ENCODE measurements around the gene PTMA. TPM values are rescaled to one million over a fixed set of nuclear protein-coding genes. Genes with fewer than 3 reads are reported as not detected.

PTMA gene
- polyA plus RNA-seq, 1 donor from 2014 or later: 2,091 TPM

- no peaks in the 10 kb centered on the region for H4K20me1 ChIP-seq (ENCODE audit: insufficient read depth)
- H3K27ac ChIP-seq (ENCODE audit: low read length): no peak overlapping the region
- H3K4me3 ChIP-seq (ENCODE audit: low read length): no peak overlapping the region
- H3F3A ChIP-seq (ENCODE audit: insufficient read depth, low read length, poor library complexity, severe bottlenecking): no peaks in the 10 kb centered on the region
- no peak overlapping the region for H3K4me2 ChIP-seq (ENCODE audit: low read length)
- no peaks in the 10 kb centered on the region for H3K27me3 ChIP-seq (ENCODE audit: insufficient read depth, low read depth, low read length)
- peaks cover 11% of the 10 kb centered on the region for H3K9me3 ChIP-seq (ENCODE audit: low read length)
- no peak for TF ChIP-seq RAD21 (conservative IDR thresholded peaks at IDR 0.05)
- no peak for TF ChIP-seq SMC3 (conservative IDR thresholded peaks at IDR 0.05; ENCODE audit: poor library complexity)
- TF ChIP-seq MXI1 (conservative IDR thresholded peaks at IDR 0.05; ENCODE audit: poor library complexity, severe bottlenecking): no peak
- no peak for TF ChIP-seq CTCF (IDR thresholded peaks at IDR 0.05; ENCODE audit: poor library complexity, severe bottlenecking)
- no peak for TF ChIP-seq EP300 (conservative IDR thresholded peaks at IDR 0.05; ENCODE audit: poor library complexity, severe bottlenecking)
- no peak for TF ChIP-seq EZH2 (IDR thresholded peaks at IDR 0.05; ENCODE audit: borderline replicate concordance, insufficient read depth, low read length, poor library complexity, severe bottlenecking)
- TF ChIP-seq TAF1 (IDR thresholded peaks at IDR 0.05; ENCODE audit: low read depth): no peak
- TF ChIP-seq POLR2AphosphoS5 (IDR thresholded peaks at IDR 0.05): no peak
- TF ChIP-seq REST (IDR thresholded peaks at IDR 0.05; ENCODE audit: borderline replicate concordance): no peak
- H2AFZ ChIP-seq (ENCODE audit: low read depth, low read length): no peak overlapping the region
- no peak overlapping the region for H3K9ac ChIP-seq (ENCODE audit: low read length)
- H3K36me3 ChIP-seq (ENCODE audit: insufficient read depth, low read length): no peaks in the 10 kb centered on the region
- no peaks in the 10 kb centered on the region for H3K9me2 ChIP-seq (ENCODE audit: insufficient read depth, low read length)
- H3K79me2 ChIP-seq (replicated peaks; ENCODE audit: insufficient read depth, low read length): no peaks in the 10 kb centered on the region
Measured at GRCh38 chr2:231660860-231661259, 47.5 kb upstream of the PTMA start.

GRCh38 chr2:231661422-231662027 is 46.8 kb upstream of the PTMA start:
- Histone ChIP-seq H3K9ac (ENCODE audit: low read length) (no peak overlapping the region), H3K4me2 (ENCODE audit: low read length) (no peak overlapping the region), H3K36me3 (ENCODE audit: insufficient read depth, low read length) (no peaks in the 10 kb centered on the region)

More at GRCh38 chr2:231661422-231662027, 46.8 kb upstream of the PTMA start:
- Histone ChIP-seq H3K9me3 (ENCODE audit: low read length) (peaks cover 11% of the 10 kb centered on the region), H2AFZ (ENCODE audit: low read depth, low read length) (no peak overlapping the region), H3K79me2 (replicated peaks; ENCODE audit: insufficient read depth, low read length) (no peaks in the 10 kb centered on the region), H4K20me1 (ENCODE audit: insufficient read depth) (no peaks in the 10 kb centered on the region), H3K27ac (ENCODE audit: low read length) (no peak overlapping the region), H3K4me3 (ENCODE audit: low read length) (no peak overlapping the region), H3K9me2 (ENCODE audit: insufficient read depth, low read length) (no peaks in the 10 kb centered on the region), H3K27me3 (ENCODE audit: insufficient read depth, low read depth, low read length) (no peaks in the 10 kb centered on the region), H3F3A (ENCODE audit: insufficient read depth, low read length, poor library complexity, severe bottlenecking) (no peaks in the 10 kb centered on the region)
- TF ChIP-seq CTCF (IDR thresholded peaks at IDR 0.05; ENCODE audit: poor library complexity, severe bottlenecking): no peak
- no peak for TF ChIP-seq EP300 (conservative IDR thresholded peaks at IDR 0.05; ENCODE audit: poor library complexity, severe bottlenecking)

Data from neural cell (in vitro differentiated cells).